ENCODE measurements around the gene ASB16.

DNA sequence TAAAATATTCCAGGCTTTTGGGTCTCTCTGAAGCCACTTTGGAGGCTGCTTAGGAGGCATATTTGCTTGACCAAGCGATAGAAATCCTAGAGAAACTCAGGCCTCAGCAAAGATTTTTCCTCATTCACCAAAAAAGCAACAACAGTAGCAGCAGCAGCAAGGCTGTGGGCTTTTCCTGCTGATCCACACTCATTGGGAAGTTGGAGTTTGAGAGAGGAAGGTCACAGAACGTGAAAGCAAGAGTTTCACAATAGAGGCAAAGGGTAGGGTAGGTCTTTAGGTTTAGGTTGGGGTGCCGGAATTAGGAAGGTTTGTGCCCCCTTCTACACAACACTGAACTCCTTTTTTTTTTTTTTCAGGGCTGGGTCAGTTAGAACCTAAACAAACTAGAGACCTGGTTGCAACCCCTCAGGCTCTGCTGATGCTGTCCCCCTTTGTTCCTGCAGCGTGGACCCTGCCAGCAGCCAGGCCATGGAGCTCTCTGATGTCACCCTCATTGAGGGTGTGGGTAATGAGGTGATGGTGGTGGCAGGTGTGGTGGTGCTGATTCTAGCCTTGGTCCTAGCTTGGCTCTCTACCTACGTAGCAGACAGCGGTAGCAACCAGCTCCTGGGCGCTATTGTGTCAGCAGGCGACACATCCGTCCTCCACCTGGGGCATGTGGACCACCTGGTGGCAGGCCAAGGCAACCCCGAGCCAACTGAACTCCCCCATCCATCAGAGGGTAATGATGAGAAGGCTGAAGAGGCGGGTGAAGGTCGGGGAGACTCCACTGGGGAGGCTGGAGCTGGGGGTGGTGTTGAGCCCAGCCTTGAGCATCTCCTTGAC, 18.3 kb downstream of the ASB16 start:
- TF ChIP-seq, protein P1, sequence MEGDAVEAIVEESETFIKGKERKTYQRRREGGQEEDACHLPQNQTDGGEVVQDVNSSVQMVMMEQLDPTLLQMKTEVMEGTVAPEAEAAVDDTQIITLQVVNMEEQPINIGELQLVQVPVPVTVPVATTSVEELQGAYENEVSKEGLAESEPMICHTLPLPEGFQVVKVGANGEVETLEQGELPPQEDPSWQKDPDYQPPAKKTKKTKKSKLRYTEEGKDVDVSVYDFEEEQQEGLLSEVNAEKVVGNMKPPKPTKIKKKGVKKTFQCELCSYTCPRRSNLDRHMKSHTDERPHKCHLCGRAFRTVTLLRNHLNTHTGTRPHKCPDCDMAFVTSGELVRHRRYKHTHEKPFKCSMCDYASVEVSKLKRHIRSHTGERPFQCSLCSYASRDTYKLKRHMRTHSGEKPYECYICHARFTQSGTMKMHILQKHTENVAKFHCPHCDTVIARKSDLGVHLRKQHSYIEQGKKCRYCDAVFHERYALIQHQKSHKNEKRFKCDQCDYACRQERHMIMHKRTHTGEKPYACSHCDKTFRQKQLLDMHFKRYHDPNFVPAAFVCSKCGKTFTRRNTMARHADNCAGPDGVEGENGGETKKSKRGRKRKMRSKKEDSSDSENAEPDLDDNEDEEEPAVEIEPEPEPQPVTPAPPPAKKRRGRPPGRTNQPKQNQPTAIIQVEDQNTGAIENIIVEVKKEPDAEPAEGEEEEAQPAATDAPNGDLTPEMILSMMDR (IDR thresholded peaks at IDR 0.05): no peak
- no peak for TF ChIP-seq POLR2A (IDR thresholded peaks at IDR 0.05)
